MM.1S (cell line): ENCODE measurements around the gene LIG1.
"Not testable (repeated sequence)": the region's sequence is repeated elsewhere in the genome, so short reads cannot be mapped to it uniquely, and the experiment has no call there.

Source experiments
- DNase-seq: peaks from one replicate; pipeline ENCODE4 v3.0.0-alpha.2; 2015
- H2AFZ ChIP-seq: fragments of 300-600 bp; sonication (generic); 2 replicates; pipeline ENCODE4 v1.6.0; 2016; ENCODE audit warnings: antibody characterized with exemption, low read length
- H3F3A ChIP-seq: fragments of 300-600 bp; sonication (generic); 2 replicates; pipeline ENCODE4 v1.6.1; 2016; ENCODE audit warnings: mild to moderate bottlenecking, antibody characterized with exemption, low read length, moderate library complexity, mixed read lengths; ENCODE audit not compliant: insufficient read depth
- H3K27ac ChIP-seq: fragments of 300-600 bp; sonication (generic); 2 replicates; pipeline ENCODE4 v1.5.1; 2016; ENCODE audit warnings: mild to moderate bottlenecking, low read length
- H3K27me3 ChIP-seq: fragments of 300-600 bp; sonication (generic); replicated peaks from 2 replicates; pipeline ENCODE4 v1.6.0; 2016; ENCODE audit warnings: low read length; ENCODE audit not compliant: insufficient read depth
- H3K36me3 ChIP-seq: fragments of 300-600 bp; sonication (generic); replicated peaks from 2 replicates; pipeline ENCODE4 v1.6.1; 2016; ENCODE audit warnings: mild to moderate bottlenecking, low read length, mixed read lengths; ENCODE audit not compliant: insufficient read depth
- H3K4me1 ChIP-seq: fragments of 300-600 bp; sonication (generic); 2 replicates; pipeline ENCODE4 v1.6.1; 2016; ENCODE audit warnings: low read length, mixed read lengths
- H3K4me2 ChIP-seq: fragments of 300-600 bp; sonication (generic); 2 replicates; pipeline ENCODE4 v1.6.0; 2016; ENCODE audit warnings: low read depth, low read length
- H3K4me3 ChIP-seq: fragments of 300-600 bp; sonication (generic); 2 replicates; pipeline ENCODE4 v1.5.1; 2016; ENCODE audit warnings: low read length, mixed read lengths
- H3K79me2 ChIP-seq: fragments of 300-600 bp; sonication (generic); 2 replicates; pipeline ENCODE4 v1.6.1; 2016; ENCODE audit warnings: mixed run types, low read length, mixed read lengths
- H3K9ac ChIP-seq: fragments of 300-600 bp; sonication (generic); 2 replicates; pipeline ENCODE4 v1.6.1; 2016; ENCODE audit warnings: low read length, mixed read lengths
- H3K9me2 ChIP-seq: fragments of 300-600 bp; sonication (generic); replicated peaks from 2 replicates; pipeline ENCODE4 v1.6.1; 2016; ENCODE audit warnings: mild to moderate bottlenecking, low read length, mixed read lengths; ENCODE audit not compliant: insufficient read depth
- H3K9me3 ChIP-seq: fragments of 300-600 bp; sonication (generic); replicated peaks from 2 replicates; pipeline ENCODE4 v1.6.1; 2016; ENCODE audit warnings: mild to moderate bottlenecking, low read length, mixed read lengths; ENCODE audit not compliant: insufficient read depth
- H4K20me1 ChIP-seq: fragments of 300-600 bp; sonication (generic); 2 replicates; pipeline ENCODE4 v1.6.1; 2016; ENCODE audit warnings: mild to moderate bottlenecking, low read length, moderate library complexity, mixed read lengths; ENCODE audit not compliant: insufficient read depth
- CTCF ChIP-seq: fragments of 300-600 bp; sonication (generic); IDR thresholded peaks from 2 replicates; pipeline ENCODE4 v1.5.1; 2016; ENCODE audit warnings: antibody characterized with exemption, low read length, mixed read lengths
- EZH2 ChIP-seq: fragments of 300-600 bp; sonication (generic); optimal IDR thresholded peaks from 2 replicates; pipeline ENCODE3; 2017; ENCODE audit warnings: low read depth, mild to moderate bottlenecking, antibody characterized with exemption, low read length, mixed read lengths
- EZH2phosphoT487 ChIP-seq: fragments of 300-600 bp; sonication (generic); IDR thresholded peaks from 2 replicates; pipeline ENCODE4 v1.6.1; 2018; ENCODE audit warnings: antibody characterized with exemption, low read length

Gene LIG1

GRCh38 chr19:48081106-48081505 lies 89.0 kb downstream of the LIG1 start:
- Histone ChIP-seq H2AFZ (no peak overlapping the region), H3K9me2 (no peaks in the 10 kb centered on the region), H3F3A (no peaks in the 10 kb centered on the region), H3K27me3 (peaks cover 16% of the 10 kb centered on the region), H3K4me3 (no peak overlapping the region), H3K79me2 (no peaks in the 10 kb centered on the region), H3K27ac (no peak overlapping the region), H3K4me1 (no peaks in the 10 kb centered on the region), H3K9me3 (no peaks in the 10 kb centered on the region), H3K4me2 (no peak overlapping the region), H3K9ac (no peak overlapping the region), H4K20me1 (no peaks in the 10 kb centered on the region), H3K36me3 (no peaks in the 10 kb centered on the region)
- TF ChIP-seq EZH2 (no peak), EZH2phosphoT487 (no peak), CTCF (no peak)
- no peak for DNase-seq

DNA sequence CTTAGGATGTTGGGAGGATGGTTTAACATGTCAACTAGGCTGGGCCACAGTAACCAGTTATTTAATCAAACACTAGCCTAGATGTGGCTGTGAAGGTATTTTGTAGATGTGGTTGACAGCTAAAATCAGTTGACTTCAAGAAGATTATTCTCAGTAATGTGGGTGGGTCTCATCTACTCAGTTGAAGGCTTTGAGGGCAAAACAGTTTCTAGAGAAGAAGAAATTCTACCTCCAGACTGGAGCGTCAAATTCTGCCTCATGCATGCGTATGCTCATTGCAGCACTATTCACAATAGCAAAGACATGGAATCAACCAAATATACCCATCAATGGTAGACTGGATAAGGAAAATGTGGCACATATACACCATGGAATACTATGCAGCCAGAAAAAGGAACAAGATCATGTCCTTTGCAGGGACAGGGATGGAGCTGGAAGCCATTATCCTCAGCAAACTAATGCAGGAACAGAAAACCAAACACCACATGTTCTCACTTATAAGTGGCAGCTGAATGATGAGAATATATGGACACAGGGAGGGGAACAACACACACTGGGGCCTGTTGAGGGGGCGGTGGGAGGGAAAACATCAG lies 99.9 kb downstream of the LIG1 start:
- not testable (repeated sequence) for H3K4me2 ChIP-seq, H3K9me2 ChIP-seq, H3K4me3 ChIP-seq, H2AFZ ChIP-seq, H3K27ac ChIP-seq, H3K9me3 ChIP-seq, H3K4me1 ChIP-seq, H3K27me3 ChIP-seq, H3K9ac ChIP-seq, H4K20me1 ChIP-seq, H3K79me2 ChIP-seq, H3F3A ChIP-seq, DNase-seq, H3K36me3 ChIP-seq

GRCh38 chr19:48069435-48069834 lies 100.7 kb downstream of the LIG1 start:
- TF ChIP-seq CTCF (no peak), EZH2phosphoT487 (no peak), EZH2 (no peak)
- DNase-seq, result no peak
- Histone ChIP-seq H3K27me3 (peaks cover 16% of the 10 kb centered on the region), H3K9me3 (no peaks in the 10 kb centered on the region), H3K79me2 (no peaks in the 10 kb centered on the region), H3K4me2 (no peak overlapping the region), H2AFZ (no peak overlapping the region), H3K9ac (no peak overlapping the region), H4K20me1 (no peaks in the 10 kb centered on the region), H3K27ac (no peak overlapping the region), H3K4me3 (no peak overlapping the region), H3K4me1 (no peaks in the 10 kb centered on the region), H3F3A (no peaks in the 10 kb centered on the region), H3K36me3 (no peaks in the 10 kb centered on the region), H3K9me2 (no peaks in the 10 kb centered on the region)
